Mucosa of descending colon (tissue), 3 donors: ENCODE data around the gene TMEM219. TPM values are rescaled to one million over a fixed set of nuclear protein-coding genes. Genes with fewer than 3 reads are reported as not detected.

ENCODE experiments used
- ATAC-seq: fragments of 200-7000 bp; cut with Tn5 transposase; one replicate; pipeline ENCODE4 v1.9.1; 2020; ENCODE audit warnings: mild to moderate bottlenecking, moderate library complexity
- DNase-seq, 3 donors: peaks; one replicate each; pipeline ENCODE4 v3.0.0-alpha.2; 2020
- H3K36me3 ChIP-seq: fragments of 200-600 bp; one replicate; pipeline ENCODE4 v1.8.0; 2021; ENCODE audit warnings: low read depth, mild to moderate bottlenecking
- H3K4me1 ChIP-seq: fragments of 200-600 bp; one replicate; pipeline ENCODE4 v1.8.0; 2021; ENCODE audit warnings: low read depth, mild to moderate bottlenecking
- H3K4me3 ChIP-seq: fragments of 200-600 bp; one replicate; pipeline ENCODE4 v1.8.0; 2021; ENCODE audit warnings: mild to moderate bottlenecking
- H3K9me3 ChIP-seq: fragments of 200-600 bp; one replicate; pipeline ENCODE4 v1.8.0; 2021; ENCODE audit warnings: mild to moderate bottlenecking
- CTCF ChIP-seq: fragments of 200-600 bp; IDR thresholded peaks from one replicate; pipeline ENCODE4 v1.8.0; 2022; ENCODE audit warnings: antibody characterized with exemption, mild to moderate bottlenecking
- intact Hi-C, 2 donors: fragments of 100-400 bp; cut with DNase I in 1 of 2; cut with micrococcal nuclease in 1 of 2; formaldehyde crosslinking; loops; one replicate each; pipeline versions ENCODE4 v1.11.0 to v1.11.1; 2022; cut with DNase I, micrococcal nuclease
- total RNA-seq, 3 donors: library from RNA; stranded (reverse); fragmentation: NEBNext Ultra II Directional in 2 of 3; extraction: Animal tissue kit (Norgen Biotek cat#: 25700) in 2 of 3; gene quantifications; one replicate each; pipeline versions ENCODE4 v1.2.1 to v1.2.4, GENCODE V29; 2021 to 2023
- donor health status: DM: no; HTN: no; CAD: no; lungs with moderate emphysema.
- donor health status: DM: no; HTN: no; CAD: no.
- donor health status: DM: no; HTN: yes; CAD: no.

The TMEM219 gene
- total RNA-seq, 3 donors from 2014 or later, result 116 to 209 (median 130) TPM

GRCh38 chr16:29999605-30000004 lies 37.7 kb downstream of the TMEM219 start:
- Histone ChIP-seq H3K4me3 (no peak overlapping the region), H3K36me3 (no peaks in the 10 kb centered on the region), H3K4me1 (peaks cover 12% of the 10 kb centered on the region), H3K9me3 (no peaks in the 10 kb centered on the region)
- DNase-seq (no peak), ATAC-seq (no peak)
- TF ChIP-seq CTCF, result no peak
- intact Hi-C loops, result no loop called here

- TF ChIP-seq CTCF, result no peak
- Histone ChIP-seq H3K4me1 (peaks cover 8% of the 10 kb centered on the region), H3K36me3 (no peaks in the 10 kb centered on the region), H3K4me3 (no peak overlapping the region), H3K9me3 (no peaks in the 10 kb centered on the region)
- intact Hi-C loops, result no loop called here
- ATAC-seq (no peak), DNase-seq (no peak)
These were observed 39.1 kb downstream of the TMEM219 start for GRCh38 chr16:30000735-30001631.

GRCh38 chr16:30002614-30003346 lies 40.9 kb downstream of the TMEM219 start:
- ATAC-seq (no peak), DNase-seq (no peak)
- Histone ChIP-seq H3K4me3 (no peak overlapping the region), H3K4me1 (no peaks in the 10 kb centered on the region), H3K9me3 (no peaks in the 10 kb centered on the region), H3K36me3 (no peaks in the 10 kb centered on the region)
- no peak for TF ChIP-seq CTCF
- intact Hi-C loops, result no loop called here

- DNase-seq (no peak), ATAC-seq (no peak)
- intact Hi-C loops, result no loop called here
- Histone ChIP-seq H3K9me3 (no peaks in the 10 kb centered on the region), H3K4me1 (no peaks in the 10 kb centered on the region), H3K36me3 (no peaks in the 10 kb centered on the region), H3K4me3 (no peak overlapping the region)
- no peak for TF ChIP-seq CTCF
These were observed 42.0 kb downstream of the TMEM219 start for GRCh38 chr16:30003670-30004423.

- no peak overlapping the region for H3K4me3 ChIP-seq
- peak; percentile 21 for ATAC-seq
- TF ChIP-seq CTCF, result no peak
- H3K9me3 ChIP-seq, result no peaks in the 10 kb centered on the region
- intact Hi-C loops, result no loop called here
- no peak for DNase-seq
- no peaks in the 10 kb centered on the region for H3K36me3 ChIP-seq
- H3K4me1 ChIP-seq, result no peaks in the 10 kb centered on the region
These were observed 42.5 kb downstream of the TMEM219 start for GRCh38 chr16:30004424-30004776.
